A673 (cell line): ENCODE results near the gene TERT. TPM values are rescaled to one million over a fixed set of nuclear protein-coding genes. Genes with fewer than 3 reads are reported as not detected.

Source experiments
- BruUV-seq: library from RNA; stranded (reverse); fragments of 400-500 nt; replicated peaks from 2 replicates; lab custom pipeline; 2021; lab: Mats Ljungman, UMichigan
- CTCF ChIA-PET: fragments of 300-600 bp; sonication (Branson Sonifier 250); formaldehyde crosslinking; loops from one replicate; lab custom pipeline; 2022; ENCODE audit warnings: antibody characterized with exemption; lab: Charles Lee
- POLR2A ChIA-PET: fragments of 300-600 bp; sonication (Branson Sonifier 250); formaldehyde crosslinking; loops from one replicate; lab custom pipeline; 2022; ENCODE audit warnings: antibody characterized with exemption; ENCODE audit not compliant: low non-redundant PET; lab: Charles Lee
- DNase-seq: peaks from one replicate; pipeline ENCODE4 v3.0.0-alpha.2; 2015; ENCODE audit warnings: low spot score
- H3K27ac ChIP-seq: fragments of 200-600 bp; sonication (generic); 2 replicates; pipeline ENCODE4 v1.5.1; 2016; ENCODE audit warnings: mixed run types, low read depth, mild to moderate bottlenecking, mixed read lengths, antibody characterized with exemption, low read length; ENCODE audit not compliant: poor library complexity, severe bottlenecking
- H3K27me3 ChIP-seq: fragments of 200-600 bp; sonication (generic); replicated peaks from 2 replicates; pipeline ENCODE4 v1.6.1; 2017; ENCODE audit warnings: mixed run types, low read depth, mild to moderate bottlenecking, mixed read lengths, antibody characterized with exemption, low read length; ENCODE audit not compliant: insufficient read depth, poor library complexity
- H3K36me3 ChIP-seq: fragments of 200-600 bp; sonication (generic); 2 replicates; pipeline ENCODE4 v1.6.1; 2016; ENCODE audit warnings: mixed run types, mild to moderate bottlenecking, mixed read lengths, antibody characterized with exemption, low read length; ENCODE audit not compliant: insufficient read depth, poor library complexity, severe bottlenecking
- H3K4me1 ChIP-seq: fragments of 200-600 bp; sonication (generic); 2 replicates; pipeline ENCODE4 v1.6.1; 2017; ENCODE audit warnings: mixed run types, mild to moderate bottlenecking, mixed read lengths, antibody characterized with exemption, low read length; ENCODE audit not compliant: insufficient read depth, poor library complexity, severe bottlenecking
- H3K4me3 ChIP-seq: fragments of 200-600 bp; sonication (generic); 2 replicates; pipeline ENCODE4 v1.5.1; 2016; ENCODE audit warnings: low read depth, mixed run types, mild to moderate bottlenecking, mixed read lengths, low read length; ENCODE audit not compliant: poor library complexity, severe bottlenecking
- H3K9me3 ChIP-seq: fragments of 200-600 bp; sonication (generic); 2 replicates; pipeline ENCODE4 v1.6.1; 2016; ENCODE audit warnings: mixed run types, low read depth, mild to moderate bottlenecking, mixed read lengths, antibody characterized with exemption, low read length; ENCODE audit not compliant: poor library complexity, severe bottlenecking
- EZH2 ChIP-seq: fragments of 200-600 bp; sonication (generic); IDR thresholded peaks from 2 replicates; pipeline ENCODE4 v1.6.1; 2017; ENCODE audit warnings: borderline replicate concordance, low read depth, mild to moderate bottlenecking, mixed read lengths, antibody characterized with exemption, low read length; ENCODE audit not compliant: poor library complexity, severe bottlenecking
- intact Hi-C: fragments of 100-400 bp; cut with micrococcal nuclease; formaldehyde crosslinking; loops from one replicate; pipeline ENCODE4 v1.10.0; 2022; ENCODE audit not compliant: unreplicated experiment
- total RNA-seq: library from RNA; stranded (reverse); gene quantifications from 2 replicates; pipeline ENCODE4 v1.2.3, GENCODE V29; 2021
- TF ChIP-seq, protein P1 (sequence below): fragments of 300-800, 200-600 bp; sonication (generic); conservative IDR thresholded peaks from 2 replicates; pipeline ENCODE4 v1.5.1; 2017; ENCODE audit warnings: low read depth, mild to moderate bottlenecking, antibody characterized with exemption, low read length, moderate library complexity, mixed read lengths

Gene TERT
- total RNA-seq, 1 experiment from 2014 or later, result 14.2 TPM

DNA sequence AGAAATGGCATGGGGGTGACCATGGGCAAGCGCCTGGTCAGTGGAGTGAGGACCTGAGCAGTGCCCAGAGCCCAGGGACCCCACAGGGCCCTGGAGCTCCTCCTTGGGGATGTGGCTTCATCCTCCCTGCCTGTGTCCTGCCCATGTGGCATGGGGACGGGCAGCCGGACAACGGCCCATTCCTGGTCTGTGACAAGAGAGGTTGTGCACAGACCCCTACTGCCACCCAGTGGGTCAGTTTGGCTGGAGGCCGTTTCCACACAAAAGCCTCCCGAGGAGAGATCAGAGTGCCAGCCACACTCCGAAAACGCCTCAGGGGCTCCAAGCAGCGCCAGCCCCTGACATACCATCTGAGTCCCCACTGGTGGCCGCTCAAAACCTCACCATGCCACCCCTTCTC, 49.9 kb downstream of the TERT start:
- H3K27ac ChIP-seq, result no peak overlapping the region
- BruUV-seq, result no TSS peak
- TF ChIP-seq, protein P1, sequence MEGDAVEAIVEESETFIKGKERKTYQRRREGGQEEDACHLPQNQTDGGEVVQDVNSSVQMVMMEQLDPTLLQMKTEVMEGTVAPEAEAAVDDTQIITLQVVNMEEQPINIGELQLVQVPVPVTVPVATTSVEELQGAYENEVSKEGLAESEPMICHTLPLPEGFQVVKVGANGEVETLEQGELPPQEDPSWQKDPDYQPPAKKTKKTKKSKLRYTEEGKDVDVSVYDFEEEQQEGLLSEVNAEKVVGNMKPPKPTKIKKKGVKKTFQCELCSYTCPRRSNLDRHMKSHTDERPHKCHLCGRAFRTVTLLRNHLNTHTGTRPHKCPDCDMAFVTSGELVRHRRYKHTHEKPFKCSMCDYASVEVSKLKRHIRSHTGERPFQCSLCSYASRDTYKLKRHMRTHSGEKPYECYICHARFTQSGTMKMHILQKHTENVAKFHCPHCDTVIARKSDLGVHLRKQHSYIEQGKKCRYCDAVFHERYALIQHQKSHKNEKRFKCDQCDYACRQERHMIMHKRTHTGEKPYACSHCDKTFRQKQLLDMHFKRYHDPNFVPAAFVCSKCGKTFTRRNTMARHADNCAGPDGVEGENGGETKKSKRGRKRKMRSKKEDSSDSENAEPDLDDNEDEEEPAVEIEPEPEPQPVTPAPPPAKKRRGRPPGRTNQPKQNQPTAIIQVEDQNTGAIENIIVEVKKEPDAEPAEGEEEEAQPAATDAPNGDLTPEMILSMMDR, result no peak
- no peak for TF ChIP-seq EZH2
- POLR2A ChIA-PET, result no interaction called here
- H3K27me3 ChIP-seq, result peaks cover 81% of the 10 kb centered on the region
- H3K4me1 ChIP-seq, result no peaks in the 10 kb centered on the region
- DNase-seq, result no peak
- H3K36me3 ChIP-seq, result no peaks in the 10 kb centered on the region
- no peaks in the 10 kb centered on the region for H3K9me3 ChIP-seq
- CTCF ChIA-PET, result no interaction called here
- no peak overlapping the region for H3K4me3 ChIP-seq
- intact Hi-C loops, result no loop called here

- POLR2A ChIA-PET, result no interaction called here
- no peak overlapping the region for H3K27ac ChIP-seq
- H3K27me3 ChIP-seq, result peaks cover 79% of the 10 kb centered on the region
- no peaks in the 10 kb centered on the region for H3K36me3 ChIP-seq
- no peaks in the 10 kb centered on the region for H3K4me1 ChIP-seq
- TF ChIP-seq, protein P1, result no peak
- TF ChIP-seq EZH2, result no peak
- no peak overlapping the region for H3K4me3 ChIP-seq
- intact Hi-C loops, result no loop called here
- CTCF ChIA-PET, result no interaction called here
- BruUV-seq, result no TSS peak
- no peaks in the 10 kb centered on the region for H3K9me3 ChIP-seq
- DNase-seq, result no peak
Measured at GRCh38 chr5:1244255-1244654, 50.6 kb downstream of the TERT start.

DNA sequence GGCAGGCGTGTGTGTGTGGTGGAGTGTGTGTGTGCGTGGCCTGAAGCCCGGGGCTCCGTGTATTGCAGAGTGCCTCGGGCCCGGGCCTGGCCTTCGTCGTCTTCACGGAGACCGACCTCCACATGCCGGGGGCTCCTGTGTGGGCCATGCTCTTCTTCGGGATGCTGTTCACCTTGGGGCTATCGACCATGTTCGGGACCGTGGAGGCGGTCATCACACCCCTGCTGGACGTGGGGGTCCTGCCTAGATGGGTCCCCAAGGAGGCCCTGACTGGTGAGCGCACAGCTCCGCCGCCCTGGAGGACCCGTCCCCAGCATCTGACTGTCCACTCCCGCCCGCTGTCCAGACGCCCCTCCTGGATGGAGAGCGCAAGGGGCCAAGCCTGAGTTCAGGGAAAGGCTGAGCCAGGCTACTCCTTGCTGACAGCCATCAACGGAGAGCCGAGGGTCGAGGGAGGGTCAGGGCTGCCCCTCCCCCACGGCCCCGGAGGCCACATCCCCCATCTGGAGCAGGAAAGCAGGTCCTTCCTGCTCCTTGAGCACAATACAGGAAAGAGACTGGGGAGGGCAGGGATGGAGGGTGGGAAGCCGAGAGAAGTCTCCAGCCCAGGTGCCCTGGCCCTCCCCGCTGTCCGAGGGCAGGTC, 51.3 kb downstream of the TERT start:
- peaks cover 73% of the 10 kb centered on the region for H3K27me3 ChIP-seq
- POLR2A ChIA-PET, result no interaction called here
- DNase-seq, result no peak
- intact Hi-C loops, result no loop called here
- H3K9me3 ChIP-seq, result no peaks in the 10 kb centered on the region
- no peaks in the 10 kb centered on the region for H3K4me1 ChIP-seq
- H3K36me3 ChIP-seq, result no peaks in the 10 kb centered on the region
- no peak overlapping the region for H3K4me3 ChIP-seq
- H3K27ac ChIP-seq, result no peak overlapping the region
- CTCF ChIA-PET, result no interaction called here
- TF ChIP-seq, protein P1, result no peak
- no TSS peak for BruUV-seq
